Smooth muscle cell (in vitro differentiated cells): ENCODE measurements around the gene KCNK5. TPM values are rescaled to one million over a fixed set of nuclear protein-coding genes. Genes with fewer than 3 reads are reported as not detected.

Experiments used
- DNase-seq: peaks from one replicate; lab custom pipeline; 2025; ENCODE audit not compliant: unreplicated experiment; lab: John Stamatoyannopoulos, UW
- H2AFZ ChIP-seq: fragments of 200-600 bp; sonication (generic); 2 replicates; pipeline ENCODE4 v1.6.0; 2016; ENCODE audit warnings: antibody characterized with exemption, low read depth, mild to moderate bottlenecking
- H3F3A ChIP-seq: fragments of 200-600 bp; sonication (generic); 2 replicates; pipeline ENCODE4 v1.6.0; 2017; ENCODE audit warnings: antibody characterized with exemption, low read depth
- H3K27ac ChIP-seq: fragments of 200-600 bp; sonication (generic); 2 replicates; pipeline ENCODE4 v1.5.1; 2016; ENCODE audit warnings: low read depth, mild to moderate bottlenecking
- H3K27me3 ChIP-seq: fragments of 200-600 bp; sonication (generic); 2 replicates; pipeline ENCODE4 v1.6.1; 2016; ENCODE audit warnings: low read depth, mild to moderate bottlenecking
- H3K36me3 ChIP-seq: fragments of 200-600 bp; sonication (generic); 2 replicates; pipeline ENCODE4 v1.5.1; 2016; ENCODE audit warnings: low read depth
- H3K4me1 ChIP-seq: fragments of 200-600 bp; sonication (generic); 2 replicates; pipeline ENCODE4 v1.5.1; 2016; ENCODE audit warnings: low read depth
- H3K4me2 ChIP-seq: fragments of 200-600 bp; sonication (generic); 2 replicates; pipeline ENCODE4 v1.6.0; 2016; ENCODE audit warnings: mild to moderate bottlenecking
- H3K4me3 ChIP-seq: fragments of 200-600 bp; sonication (generic); 2 replicates; pipeline ENCODE4 v1.5.1; 2016; ENCODE audit warnings: mild to moderate bottlenecking
- H3K79me2 ChIP-seq: fragments of 200-600 bp; sonication (generic); 2 replicates; pipeline ENCODE4 v1.6.0; 2016; ENCODE audit warnings: low read depth, mild to moderate bottlenecking
- H3K9ac ChIP-seq: fragments of 200-600 bp; sonication (generic); 2 replicates; pipeline ENCODE4 v1.6.0; 2016; ENCODE audit warnings: low read depth
- H3K9me3 ChIP-seq: fragments of 200-600 bp; sonication (generic); replicated peaks from 2 replicates; pipeline ENCODE4 v1.5.1; 2016; ENCODE audit warnings: low read depth
- H4K20me1 ChIP-seq: fragments of 200-600 bp; sonication (generic); 2 replicates; pipeline ENCODE4 v1.6.0; 2016; ENCODE audit warnings: low read depth
- WGBS: methylation state at CpG from one replicate; pipeline ENCODE4 v1.1.7; 2016; ENCODE audit warnings: low lambda C conversion rate; 5-methylcytosine and 5-hydroxymethylcytosine counted together
- polyA plus RNA-seq: library from polyadenylated mRNA; unstranded; fragments of >200 nt; fragmentation: Nextera tagmentation; extraction: Ambion mirVana; gene quantifications from 2 replicates; pipeline ENCODE4 v1.2.1, GENCODE V29; 2016
- total RNA-seq: library from RNA; depleted of rRNA; stranded (reverse); fragments of >200 nt; gene quantifications from 2 replicates; pipeline ENCODE4 v1.2.3, GENCODE V29; 2014
- TF ChIP-seq, protein P1 (sequence below): fragments of 200-600 bp; sonication (generic); IDR thresholded peaks from 2 replicates; pipeline ENCODE4 v1.5.1; 2017; ENCODE audit warnings: borderline replicate concordance, mild to moderate bottlenecking, antibody characterized with exemption; ENCODE audit not compliant: insufficient read depth, poor library complexity, severe bottlenecking

Gene KCNK5
- total and polyA plus RNA-seq, 2 experiments from 2014 or later: not detected

DNA sequence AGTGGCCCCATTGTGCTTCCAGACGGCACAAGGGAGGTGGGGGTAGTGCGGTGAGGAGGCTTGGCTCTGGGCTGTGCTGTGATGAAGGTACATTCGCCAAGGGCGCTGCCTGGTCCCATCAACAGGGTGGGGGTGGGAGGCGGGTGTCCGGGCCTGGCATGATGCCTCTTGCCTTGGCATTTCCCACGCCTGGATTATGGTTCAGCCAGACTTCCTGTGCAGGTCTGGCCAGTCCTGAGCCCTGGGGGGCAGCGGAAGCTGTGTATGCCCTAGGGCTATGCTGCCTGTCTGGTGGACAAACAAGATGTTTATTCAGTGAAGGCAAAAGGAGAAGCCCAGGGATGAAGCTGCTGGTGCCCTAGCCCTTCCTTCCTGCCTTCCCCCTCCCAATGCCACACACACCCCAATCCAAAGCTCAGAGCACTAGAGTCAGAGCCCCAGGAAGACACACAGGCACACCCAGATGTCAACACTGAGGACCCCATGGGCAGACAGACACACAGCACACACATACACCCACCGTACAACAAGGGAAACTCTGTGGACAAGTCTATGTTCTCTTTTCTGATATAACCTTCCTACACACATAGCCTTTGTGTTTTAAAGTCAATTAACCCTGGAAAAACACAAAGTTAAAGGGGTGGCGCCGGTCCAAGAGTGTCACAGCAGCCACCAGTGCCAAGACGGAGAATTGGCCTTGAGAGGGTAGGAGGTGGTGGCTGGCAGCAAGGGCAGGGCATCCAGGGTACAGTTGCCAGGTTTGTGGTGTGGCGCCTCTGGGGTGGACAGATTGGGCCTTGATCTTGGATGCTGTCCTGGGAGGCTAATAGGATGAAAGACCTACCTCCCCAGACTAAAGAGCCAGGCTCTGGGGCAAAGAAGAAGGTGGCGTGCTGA, 59.6 kb downstream of the KCNK5 start:
- Histone ChIP-seq H3K27ac (no peak overlapping the region), H2AFZ (no peak overlapping the region), H3K9me3 (no peaks in the 10 kb centered on the region), H3K4me1 (no peaks in the 10 kb centered on the region), H3K79me2 (no peaks in the 10 kb centered on the region), H3K9ac (no peak overlapping the region), H3K36me3 (no peaks in the 10 kb centered on the region), H3K4me2 (no peak overlapping the region), H4K20me1 (no peaks in the 10 kb centered on the region), H3F3A (no peaks in the 10 kb centered on the region), H3K27me3 (peaks cover 28% of the 10 kb centered on the region), H3K4me3 (no peak overlapping the region)
- no peak for DNase-seq
- TF ChIP-seq, protein P1, sequence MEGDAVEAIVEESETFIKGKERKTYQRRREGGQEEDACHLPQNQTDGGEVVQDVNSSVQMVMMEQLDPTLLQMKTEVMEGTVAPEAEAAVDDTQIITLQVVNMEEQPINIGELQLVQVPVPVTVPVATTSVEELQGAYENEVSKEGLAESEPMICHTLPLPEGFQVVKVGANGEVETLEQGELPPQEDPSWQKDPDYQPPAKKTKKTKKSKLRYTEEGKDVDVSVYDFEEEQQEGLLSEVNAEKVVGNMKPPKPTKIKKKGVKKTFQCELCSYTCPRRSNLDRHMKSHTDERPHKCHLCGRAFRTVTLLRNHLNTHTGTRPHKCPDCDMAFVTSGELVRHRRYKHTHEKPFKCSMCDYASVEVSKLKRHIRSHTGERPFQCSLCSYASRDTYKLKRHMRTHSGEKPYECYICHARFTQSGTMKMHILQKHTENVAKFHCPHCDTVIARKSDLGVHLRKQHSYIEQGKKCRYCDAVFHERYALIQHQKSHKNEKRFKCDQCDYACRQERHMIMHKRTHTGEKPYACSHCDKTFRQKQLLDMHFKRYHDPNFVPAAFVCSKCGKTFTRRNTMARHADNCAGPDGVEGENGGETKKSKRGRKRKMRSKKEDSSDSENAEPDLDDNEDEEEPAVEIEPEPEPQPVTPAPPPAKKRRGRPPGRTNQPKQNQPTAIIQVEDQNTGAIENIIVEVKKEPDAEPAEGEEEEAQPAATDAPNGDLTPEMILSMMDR: no peak
- 88% methylated on average over 14 of the region's 14 CpGs for WGBS

DNA sequence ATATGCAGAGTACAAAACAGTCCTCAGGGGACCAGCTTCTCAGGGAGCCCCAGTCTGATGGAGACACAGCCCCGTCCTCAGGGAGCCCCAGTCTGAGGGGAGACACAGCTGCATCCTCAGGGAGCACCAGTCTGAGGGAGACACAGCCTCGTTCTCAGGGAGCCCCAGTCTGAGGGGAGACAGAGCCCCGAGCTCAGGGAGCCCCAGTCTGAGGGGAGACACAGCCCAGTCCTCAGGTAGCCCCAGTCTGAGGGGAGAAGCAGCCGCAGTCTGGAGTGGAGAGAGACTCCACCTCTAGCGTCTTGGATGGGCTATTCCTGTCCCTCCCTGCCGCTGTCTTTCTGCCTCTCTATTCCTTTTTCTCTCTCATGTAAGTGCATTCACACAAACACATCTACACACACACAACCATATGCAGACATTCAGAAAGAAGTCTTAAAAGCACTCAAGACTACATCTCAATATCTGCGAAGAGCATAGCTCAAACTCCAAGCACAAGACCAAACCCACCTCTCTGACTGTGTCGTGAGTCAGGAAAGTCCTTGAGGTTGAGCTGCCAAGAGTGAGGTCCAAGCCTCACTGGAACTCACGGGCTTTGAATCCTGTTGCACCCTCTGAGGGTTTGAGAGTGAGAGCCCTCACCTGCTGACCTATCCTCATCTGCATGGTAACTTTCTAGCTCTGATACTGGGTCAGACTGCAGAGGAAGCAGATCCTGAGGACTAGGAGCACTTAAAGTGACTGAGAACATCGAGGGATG, 61.2 kb downstream of the KCNK5 start:
- no peaks in the 10 kb centered on the region for H3K4me1 ChIP-seq
- no peak overlapping the region for H3K4me2 ChIP-seq
- no peak overlapping the region for H2AFZ ChIP-seq
- H3F3A ChIP-seq: no peaks in the 10 kb centered on the region
- no peaks in the 10 kb centered on the region for H3K36me3 ChIP-seq
- H3K79me2 ChIP-seq: no peaks in the 10 kb centered on the region
- H4K20me1 ChIP-seq: no peaks in the 10 kb centered on the region
- no peak overlapping the region for H3K27ac ChIP-seq
- H3K9ac ChIP-seq: no peak overlapping the region
- H3K4me3 ChIP-seq: no peak overlapping the region
- no peak for DNase-seq
- TF ChIP-seq, protein P1: no peak
- WGBS: 84% methylated on average over 10 of the region's 10 CpGs
- no peaks in the 10 kb centered on the region for H3K9me3 ChIP-seq
- peaks cover 28% of the 10 kb centered on the region for H3K27me3 ChIP-seq

DNA sequence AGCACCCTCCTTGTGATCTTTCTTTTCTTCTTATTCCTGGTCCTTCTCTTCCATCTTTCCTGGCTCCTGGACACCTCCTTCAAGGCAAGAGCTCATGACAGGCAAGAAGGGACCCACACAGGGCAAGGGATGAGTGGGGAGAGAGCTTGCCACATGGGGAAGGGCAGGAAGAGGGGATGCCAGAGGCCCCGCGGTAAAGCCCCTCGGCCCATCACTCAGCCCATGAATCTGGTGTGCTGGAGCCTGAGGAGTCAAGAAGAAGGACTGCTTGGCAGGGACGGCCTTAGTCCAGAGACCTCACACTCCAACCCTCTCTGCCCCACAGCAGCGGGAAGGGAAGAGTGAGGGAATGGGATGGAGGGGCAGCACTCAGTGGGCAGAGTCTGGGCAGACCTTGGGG, 62.0 kb downstream of the KCNK5 start:
- 93% methylated on average over 5 of the region's 5 CpGs for WGBS

More for the DNA sequence above, 62.0 kb downstream of the KCNK5 start:
- DNase-seq: no peak
- H3K4me2 ChIP-seq: no peak overlapping the region
- H4K20me1 ChIP-seq: no peaks in the 10 kb centered on the region
- H3F3A ChIP-seq: no peaks in the 10 kb centered on the region
- no peaks in the 10 kb centered on the region for H3K4me1 ChIP-seq
- H3K4me3 ChIP-seq: no peak overlapping the region
- no peaks in the 10 kb centered on the region for H3K79me2 ChIP-seq
- no peak overlapping the region for H2AFZ ChIP-seq
- no peaks in the 10 kb centered on the region for H3K36me3 ChIP-seq
- H3K27me3 ChIP-seq: peaks cover 28% of the 10 kb centered on the region
- no peaks in the 10 kb centered on the region for H3K9me3 ChIP-seq
- TF ChIP-seq, protein P1: no peak
- no peak overlapping the region for H3K9ac ChIP-seq
- no peak overlapping the region for H3K27ac ChIP-seq
